ENCODE data around the gene JMY.

Gene JMY

GRCh38 chr5:79235634-79236361, at the start of gene JMY:
Gene JMY, plus strand, starts transcription at chr5:79236131. Its CDS starts 520 bp downstream, at chr5:79236651.
- peak; percentile 15 for DNase-seq

- no peak for DNase-seq
These were observed 49.5 kb upstream of the JMY start for GRCh38 chr5:79186455-79186854.

GRCh38 chr5:79189439-79190234, 46.3 kb upstream of the JMY start:
- no peak for DNase-seq

GRCh38 chr5:79190235-79190529, 45.7 kb upstream of the JMY start:
- no peak for DNase-seq

- no peak for DNase-seq
These were observed 44.5 kb upstream of the JMY start for GRCh38 chr5:79191457-79191856.

GRCh38 chr5:79193643-79194042, 42.3 kb upstream of the JMY start:
- no peak for DNase-seq

GRCh38 chr5:79200573-79201183, 35.3 kb upstream of the JMY start:
- DNase-seq, result no peak

GRCh38 chr5:79201206-79201605, 34.7 kb upstream of the JMY start:
- no peak for DNase-seq

GRCh38 chr5:79202076-79202475, 33.9 kb upstream of the JMY start:
- no peak for DNase-seq

GRCh38 chr5:79205965-79206364, 30.0 kb upstream of the JMY start:
- no peak for DNase-seq

GRCh38 chr5:79206541-79206940, 29.4 kb upstream of the JMY start:
- no peak for DNase-seq

GRCh38 chr5:79209505-79209904, 26.4 kb upstream of the JMY start:
- DNase-seq, result no peak

GRCh38 chr5:79224286-79224984, 11.5 kb upstream of the JMY start:
- DNase-seq, result no peak

GRCh38 chr5:79225026-79225425, 10.9 kb upstream of the JMY start:
- DNase-seq, result no peak

- no peak for DNase-seq
These were observed 10.5 kb upstream of the JMY start for GRCh38 chr5:79225441-79225840.

- no peak for DNase-seq
These were observed 8.4 kb upstream of the JMY start for GRCh38 chr5:79227484-79228025.

GRCh38 chr5:79229357-79230174, 6.4 kb upstream of the JMY start:
- no peak for DNase-seq

- no peak for DNase-seq
These were observed 684 bp upstream of the JMY start for GRCh38 chr5:79235261-79235633.

- DNase-seq, result no peak
These were observed 535 bp downstream of the JMY start for GRCh38 chr5:79236362-79236969.

- no peak for DNase-seq
These were observed 1.2 kb downstream of the JMY start for GRCh38 chr5:79236970-79237739.
